DMS114 treated with DMSO at 0.1 percent for 48 hours (cell line): ENCODE measurements around the gene FARP2.
"Not testable (repeated sequence)": the region's sequence is repeated elsewhere in the genome, so short reads cannot be mapped to it uniquely, and the experiment has no call there.

Experiments used
- DNase-seq: peaks from one replicate; lab custom pipeline; 2025; ENCODE audit not compliant: unreplicated experiment; lab: John Stamatoyannopoulos, UW

FARP2 gene

GRCh38 chr2:241366678-241367077 is 10.6 kb downstream of the FARP2 start:
- DNase-seq = no peak

GRCh38 chr2:241368643-241369042 is 12.6 kb downstream of the FARP2 start:
- DNase-seq = no peak

GRCh38 chr2:241372361-241372992 is 16.4 kb downstream of the FARP2 start:
- DNase-seq = no peak

- no peak for DNase-seq
Observed at GRCh38 chr2:241373446-241373845, 17.4 kb downstream of the FARP2 start.

- not testable (repeated sequence) for DNase-seq
Observed at GRCh38 chr2:241373906-241374305, 17.8 kb downstream of the FARP2 start.

GRCh38 chr2:241375300-241375699 is 19.2 kb downstream of the FARP2 start:
- no peak for DNase-seq

- no peak for DNase-seq
Observed at GRCh38 chr2:241376808-241377207, 20.7 kb downstream of the FARP2 start.

GRCh38 chr2:241378816-241379215 is 22.7 kb downstream of the FARP2 start:
- no peak for DNase-seq

- DNase-seq = no peak
Observed at GRCh38 chr2:241379481-241380480, 23.7 kb downstream of the FARP2 start.

- no peak for DNase-seq
Observed at GRCh38 chr2:241381872-241382271, 25.8 kb downstream of the FARP2 start.

GRCh38 chr2:241385450-241385849 is 29.4 kb downstream of the FARP2 start:
- not testable (repeated sequence) for DNase-seq

- DNase-seq = no peak
Observed at GRCh38 chr2:241386519-241386918, 30.4 kb downstream of the FARP2 start.

GRCh38 chr2:241389697-241390096 is 33.6 kb downstream of the FARP2 start:
- DNase-seq = no peak

- no peak for DNase-seq
Observed at GRCh38 chr2:241390301-241391206, 34.5 kb downstream of the FARP2 start.

GRCh38 chr2:241391892-241392665 is 36.0 kb downstream of the FARP2 start:
- no peak for DNase-seq

- DNase-seq = not testable (repeated sequence)
Observed at GRCh38 chr2:241392753-241393152, 36.7 kb downstream of the FARP2 start.

GRCh38 chr2:241393524-241394196 is 37.6 kb downstream of the FARP2 start:
- no peak for DNase-seq

- DNase-seq = not testable (repeated sequence)
Observed at GRCh38 chr2:241396809-241397208, 40.7 kb downstream of the FARP2 start.
